HG03439 (cell line): ENCODE measurements around the gene BAIAP2L1.
A peak's percentile ranks its signal among the peaks of the same experiment; 100 is the strongest.

Source experiments
- ATAC-seq: cut with Tn5 transposase; IDR thresholded peaks from one replicate; pipeline ENCODE4 v1.9.1; 2021; ENCODE audit warnings: mild to moderate bottlenecking, moderate library complexity; ENCODE audit not compliant: unreplicated experiment

The BAIAP2L1 gene

DNA sequence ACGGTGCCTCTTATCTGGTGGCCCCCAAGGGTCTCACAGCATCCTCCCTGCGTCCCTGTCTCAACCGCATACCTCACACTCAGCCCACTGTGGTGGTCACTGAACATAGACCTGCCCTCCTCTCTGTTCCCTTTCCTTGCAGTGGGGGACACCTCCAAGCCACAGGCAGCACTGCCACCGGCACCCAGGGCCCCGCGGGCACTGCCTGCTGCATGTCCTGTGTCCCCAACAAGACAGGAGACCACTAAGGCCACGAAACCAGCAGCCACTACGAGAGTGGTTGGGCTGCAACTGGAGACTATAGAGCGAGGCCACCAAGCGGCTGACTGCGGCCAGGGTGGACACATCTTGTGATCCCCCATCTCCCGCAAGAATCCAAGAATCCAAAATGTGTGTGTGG lies 104.1 kb downstream of the BAIAP2L1 start:
- ATAC-seq, result no peak

DNA sequence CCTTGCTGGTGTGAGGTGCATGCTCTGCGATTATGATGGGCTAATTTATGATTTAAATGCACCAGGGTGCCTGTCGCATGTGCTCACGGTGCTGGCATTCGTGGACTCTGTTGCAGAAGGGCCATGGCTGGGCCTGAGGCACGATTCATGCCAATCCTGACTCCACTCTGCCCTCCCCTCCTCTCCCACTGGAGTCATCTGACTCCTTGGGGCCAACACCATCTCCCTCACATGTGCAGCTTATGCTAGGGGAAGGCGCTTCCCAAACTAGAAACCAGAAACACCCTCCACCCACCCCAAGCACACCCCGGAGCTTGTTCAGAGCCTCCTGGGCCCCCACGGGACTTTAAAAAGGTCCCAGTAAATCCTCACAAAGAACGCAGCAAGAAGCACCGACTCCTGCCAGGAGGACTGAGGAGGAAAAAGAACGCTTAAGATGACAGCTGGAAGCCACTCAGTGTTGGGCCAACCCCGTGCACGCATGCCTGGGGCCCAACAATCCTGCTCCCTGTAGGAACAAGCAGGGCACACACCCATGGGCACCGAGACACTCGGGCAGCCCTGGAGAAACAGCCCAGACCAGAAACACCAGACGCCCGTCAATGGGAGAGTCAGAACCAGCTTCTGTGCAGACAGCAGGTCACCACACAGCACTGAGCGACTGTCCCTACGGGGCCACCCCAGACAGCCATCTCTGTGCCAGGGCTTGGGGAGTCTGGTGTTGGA lies 105.3 kb downstream of the BAIAP2L1 start:
- ATAC-seq, result no peak

DNA sequence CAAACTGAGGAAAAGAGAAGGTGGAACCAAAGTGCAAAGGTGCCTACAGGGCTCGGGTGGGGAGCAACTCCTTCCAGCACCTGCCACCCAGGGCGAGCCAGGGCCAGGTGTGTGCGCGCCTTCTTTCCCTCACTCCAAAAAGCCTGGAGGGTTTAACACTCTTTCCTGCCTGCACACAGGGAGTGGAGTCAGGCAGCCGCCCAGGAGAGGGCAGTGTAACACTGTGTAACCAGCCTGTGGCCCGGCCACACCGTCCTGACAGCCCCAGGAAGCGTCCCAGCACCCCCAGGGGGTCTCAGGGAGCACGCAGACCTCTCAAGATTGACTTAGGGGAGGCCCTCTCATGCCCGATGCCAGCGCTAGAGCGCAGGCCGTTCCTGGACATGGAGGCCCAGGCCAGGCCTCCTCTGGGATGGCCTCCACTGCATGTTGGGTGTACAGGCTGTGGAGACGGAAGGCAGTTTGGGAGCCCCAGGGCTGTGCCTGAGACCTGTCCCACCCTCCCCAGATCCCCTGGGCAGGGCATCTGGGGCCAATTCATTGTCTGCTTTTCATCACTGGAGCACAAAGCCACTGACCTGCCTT lies 106.0 kb downstream of the BAIAP2L1 start:
- ATAC-seq, result no peak

DNA sequence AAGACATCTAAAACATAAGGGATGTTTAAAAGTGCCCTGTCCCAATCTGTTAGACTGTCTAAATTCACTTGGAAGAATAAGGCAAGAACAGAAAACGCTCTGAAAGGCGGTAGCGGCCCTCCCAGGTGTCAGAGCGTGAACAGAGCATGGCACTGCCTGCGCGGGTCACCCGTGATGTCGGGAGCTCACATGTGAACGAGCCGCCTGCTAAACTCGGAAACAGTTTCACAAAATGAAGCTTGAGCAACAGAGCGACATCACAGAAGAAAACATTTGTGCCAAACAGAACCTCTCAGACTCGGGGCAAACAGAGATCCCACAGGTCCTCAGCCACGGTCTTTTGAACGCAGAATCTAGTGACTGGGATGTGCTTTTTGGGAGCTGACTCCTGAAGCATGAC lies 106.6 kb downstream of the BAIAP2L1 start:
- no peak for ATAC-seq

DNA sequence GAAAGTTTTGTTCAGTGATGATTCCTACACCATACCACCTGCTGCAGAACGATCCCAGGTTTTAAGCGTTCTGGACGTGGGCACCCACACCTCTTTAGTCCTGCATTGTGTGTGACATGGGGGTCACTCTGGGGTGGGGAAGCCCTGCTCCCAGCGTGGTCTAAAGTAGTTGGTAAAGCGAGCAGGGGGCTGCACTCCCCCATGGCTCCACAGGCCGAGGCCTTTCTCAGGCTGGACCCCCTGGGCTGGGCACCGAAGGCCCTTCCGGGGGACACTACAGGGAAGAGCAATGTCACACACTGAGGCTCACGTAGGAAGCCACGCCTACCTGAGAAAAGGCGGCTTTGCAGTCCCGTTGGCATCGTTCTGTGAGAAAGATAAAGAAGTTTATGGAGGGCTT lies 107.1 kb downstream of the BAIAP2L1 start:
- no peak for ATAC-seq

DNA sequence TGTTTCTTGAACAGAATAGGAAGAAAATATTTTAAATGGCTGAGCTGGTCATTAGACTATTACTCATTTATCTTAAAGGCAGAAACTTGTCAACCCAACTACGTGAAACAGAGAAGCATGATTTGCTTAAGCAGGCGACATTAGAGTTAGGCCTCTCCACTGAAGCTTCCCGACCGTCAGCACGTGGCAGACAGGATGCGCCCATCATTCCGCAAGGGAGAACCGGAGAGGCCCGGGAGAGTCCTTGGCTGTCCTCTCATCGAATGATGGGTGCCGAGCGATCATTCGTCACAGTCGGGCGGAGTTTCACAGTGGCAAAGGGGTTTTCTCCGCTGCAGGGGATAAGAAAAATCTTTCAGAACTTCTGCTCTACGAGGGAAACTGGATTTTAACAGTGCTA lies 107.6 kb downstream of the BAIAP2L1 start:
- ATAC-seq, result no peak

DNA sequence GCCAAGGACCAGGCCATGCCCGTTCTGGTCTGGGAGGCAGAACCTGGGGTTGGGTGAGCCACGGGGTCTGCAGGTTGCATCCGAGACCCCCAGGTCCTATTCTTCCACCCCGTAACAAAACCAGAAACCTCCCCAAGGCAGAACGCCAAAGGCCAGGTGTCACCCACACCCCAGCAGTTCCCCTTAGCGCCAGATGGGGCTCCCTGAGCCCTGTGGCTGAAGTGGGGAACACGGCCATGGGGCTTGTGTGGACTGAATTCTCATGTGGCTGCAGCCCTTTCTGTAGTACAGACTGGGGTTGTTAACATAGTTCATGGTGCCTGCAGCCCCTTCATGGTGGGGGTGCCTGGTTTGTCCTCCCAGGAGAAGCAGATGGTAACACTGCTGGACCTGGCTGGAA lies 109.2 kb downstream of the BAIAP2L1 start:
- ATAC-seq, result no peak

DNA sequence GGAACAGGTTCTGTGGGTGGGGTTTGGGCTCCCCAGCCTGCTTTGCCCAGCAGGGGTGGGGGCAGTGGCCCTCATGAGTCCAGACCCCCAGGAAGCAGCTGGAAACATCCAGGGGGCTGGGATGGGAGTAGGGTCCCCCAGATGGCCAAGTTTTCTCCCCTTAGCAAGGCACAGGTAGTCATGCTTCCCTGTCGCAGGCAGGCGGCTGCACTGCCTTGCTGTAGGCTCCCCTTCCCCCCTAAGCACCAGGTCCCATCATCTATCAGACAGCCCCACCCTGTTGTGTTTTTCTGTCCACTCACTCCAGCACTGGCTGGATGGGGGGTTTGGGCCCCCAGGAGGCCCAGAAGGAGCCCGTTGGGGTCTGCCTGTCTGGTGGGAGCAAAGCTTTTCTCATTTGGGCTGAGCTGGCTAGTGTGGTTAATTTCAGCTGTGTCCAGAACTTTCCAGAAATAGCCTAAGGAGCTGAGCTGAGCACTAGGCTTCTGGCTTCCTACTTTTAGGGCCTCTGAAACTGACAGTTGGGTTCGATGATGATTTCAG lies 111.5 kb downstream of the BAIAP2L1 start:
- ATAC-seq, result no peak

DNA sequence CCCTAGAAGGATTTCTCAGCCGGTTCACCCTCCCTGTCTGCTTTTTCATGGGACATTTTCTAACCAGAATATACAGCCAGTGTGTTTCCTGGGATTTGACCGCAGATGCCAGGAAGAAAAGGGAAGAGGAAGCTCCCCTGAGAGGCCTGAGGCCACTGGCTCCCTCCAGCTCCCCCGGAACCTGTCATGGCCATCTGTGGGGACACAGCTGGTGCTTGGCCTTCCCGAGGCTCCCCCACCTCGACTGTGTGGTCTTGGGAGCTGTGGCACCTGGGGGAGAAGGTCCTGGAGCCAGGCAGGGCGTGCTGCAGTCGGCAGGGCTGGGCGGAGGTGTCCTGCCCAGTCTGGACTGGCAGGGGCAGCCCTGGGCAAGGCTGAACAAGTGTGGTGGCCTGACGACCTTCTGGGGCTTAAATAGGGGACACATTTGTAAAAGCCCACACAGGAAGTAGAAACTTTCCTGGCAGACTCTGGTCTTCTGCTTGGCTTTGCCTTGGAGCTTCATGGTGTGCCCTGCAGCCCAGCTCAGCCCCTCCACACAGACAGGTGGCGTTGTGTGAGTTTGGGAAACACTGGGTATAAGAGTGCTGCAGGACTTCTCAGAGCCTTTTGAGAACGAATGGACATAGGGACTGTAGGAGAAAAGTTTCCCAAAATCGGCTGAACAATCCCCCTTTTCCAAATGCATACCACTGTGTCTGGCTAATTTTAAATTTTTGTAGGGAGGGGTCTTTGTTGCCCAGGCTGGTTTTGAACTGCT lies 112.6 kb downstream of the BAIAP2L1 start:
- no peak for ATAC-seq

DNA sequence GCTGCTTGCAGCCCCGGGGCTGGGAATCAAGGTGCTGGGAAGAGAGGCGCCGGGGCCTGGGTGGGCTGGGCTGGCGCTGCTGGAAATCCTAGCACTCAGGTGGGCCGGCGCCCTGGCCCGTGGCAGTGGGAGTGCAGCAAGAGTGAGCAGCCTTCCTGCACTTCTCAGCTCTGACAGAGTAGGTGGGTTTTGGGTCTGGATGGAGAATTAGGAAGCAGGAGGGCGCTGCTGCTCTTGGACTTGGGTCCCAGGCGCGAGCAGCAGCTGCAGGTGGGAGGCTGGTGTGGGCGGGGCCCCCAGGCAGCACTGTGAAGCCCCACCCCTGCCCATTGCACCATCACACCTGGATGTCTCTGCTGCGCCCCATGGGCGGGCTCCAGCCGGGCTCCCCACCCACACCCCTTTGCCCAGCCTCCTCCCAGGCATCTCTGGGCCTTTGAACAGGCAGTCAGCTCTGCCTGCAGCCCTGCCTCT lies 113.4 kb downstream of the BAIAP2L1 start:
- no peak for ATAC-seq

DNA sequence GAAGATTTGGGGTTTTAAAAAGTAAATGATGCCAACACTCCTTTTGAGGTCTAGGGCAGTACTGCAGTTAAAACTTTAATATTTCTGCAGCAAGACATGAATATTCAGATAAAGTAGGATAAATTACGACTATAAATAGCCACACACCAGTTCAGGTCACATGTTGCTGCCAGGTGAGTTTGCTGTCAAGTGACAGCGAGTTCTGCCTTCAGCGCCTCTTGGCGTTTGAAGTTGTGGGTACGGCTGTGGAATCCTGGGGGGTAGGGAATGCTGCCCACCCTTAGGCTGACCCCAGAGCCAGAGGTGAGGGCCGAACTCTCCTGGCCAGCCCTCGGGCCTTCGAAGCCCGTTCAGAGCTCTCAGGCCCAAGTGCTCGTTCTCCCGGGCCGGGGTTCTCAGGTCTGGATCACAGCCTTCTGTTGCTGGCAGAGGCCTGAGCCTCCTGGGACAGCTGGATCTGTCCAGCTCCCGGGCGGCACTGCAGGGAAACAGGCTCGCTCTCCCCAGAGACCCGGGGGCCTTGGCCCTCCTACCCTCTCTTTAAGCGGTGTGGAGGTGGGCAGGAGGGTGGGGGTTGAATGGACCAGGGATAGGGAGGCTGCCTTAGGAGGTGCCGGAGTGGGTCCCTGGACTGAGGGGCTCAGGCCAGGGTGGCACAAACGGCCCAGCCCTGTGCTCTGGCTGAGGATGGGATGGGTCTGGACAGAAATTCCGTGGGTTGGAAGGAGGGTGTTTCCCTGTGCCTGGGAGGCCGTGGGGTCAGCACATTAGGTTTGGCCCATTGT lies 114.0 kb downstream of the BAIAP2L1 start:
- ATAC-seq, result no peak

DNA sequence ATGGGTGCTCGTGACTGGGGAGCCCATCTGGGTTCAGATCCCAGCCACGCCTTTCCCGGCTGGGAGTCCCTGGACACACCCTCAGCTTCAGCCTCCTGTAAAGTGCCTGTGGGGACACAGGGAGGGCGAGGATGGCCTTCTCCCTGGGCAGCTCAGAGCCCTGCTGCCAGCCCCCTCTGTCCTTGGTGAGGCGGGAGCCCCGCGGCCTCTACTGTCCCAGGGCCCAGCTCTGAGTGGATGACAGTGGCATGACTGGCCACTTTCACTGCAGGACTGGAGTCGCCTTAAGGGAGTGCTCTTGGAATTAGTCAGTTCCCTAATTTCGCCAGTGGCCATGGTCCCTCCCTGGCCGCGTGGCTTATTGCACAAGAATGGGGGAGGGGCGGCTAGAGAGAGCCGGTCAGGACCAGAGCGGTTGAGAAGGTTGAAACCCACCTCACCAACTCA lies 114.8 kb downstream of the BAIAP2L1 start:
- no peak for ATAC-seq

DNA sequence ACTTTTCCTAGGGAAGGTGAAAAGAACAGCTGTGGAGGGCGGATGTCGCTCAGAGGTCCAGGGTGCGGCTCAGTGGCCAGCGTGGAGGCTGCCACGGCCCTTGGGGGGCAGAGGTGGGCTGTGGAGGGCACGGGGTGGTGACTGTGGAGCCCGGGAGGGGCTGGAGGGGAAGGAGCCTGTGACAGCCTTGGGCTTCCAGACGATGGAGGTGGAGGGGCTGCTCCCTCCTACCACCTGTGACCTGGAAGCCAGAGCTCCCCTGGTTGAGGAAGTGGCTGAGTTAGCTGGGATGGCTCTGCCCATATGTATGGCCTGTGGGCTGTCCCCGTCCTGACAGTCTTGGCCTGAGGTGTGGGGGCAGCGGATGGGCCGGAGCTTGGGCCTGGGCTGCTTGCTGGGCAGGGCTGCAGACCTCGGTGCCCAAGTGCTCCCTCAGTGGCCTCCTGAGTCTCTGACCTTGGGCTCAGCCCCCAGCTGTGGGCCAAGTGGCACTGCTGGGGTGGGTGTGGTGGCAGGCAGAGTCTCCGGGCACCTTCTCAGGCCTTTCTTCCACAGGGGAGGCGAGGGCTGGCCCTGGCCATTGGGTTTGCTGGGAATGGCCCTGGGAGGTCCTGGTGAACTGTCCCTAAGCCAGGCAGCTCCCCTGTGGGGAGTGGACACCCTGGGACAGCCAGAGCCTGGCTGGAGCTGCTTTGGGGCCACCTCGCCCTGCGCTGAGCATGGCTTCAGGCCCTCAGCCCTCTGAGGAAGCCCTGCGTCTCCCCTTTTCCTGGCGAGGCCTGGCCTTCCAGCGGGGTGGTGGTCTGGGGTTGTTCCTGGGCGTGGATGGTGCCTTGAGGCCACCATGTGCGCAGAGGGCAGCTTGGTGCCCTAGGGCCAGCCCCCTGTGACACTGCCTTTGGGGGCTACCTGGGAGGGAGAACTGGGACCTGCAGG lies 115.5 kb downstream of the BAIAP2L1 start:
- no peak for ATAC-seq

DNA sequence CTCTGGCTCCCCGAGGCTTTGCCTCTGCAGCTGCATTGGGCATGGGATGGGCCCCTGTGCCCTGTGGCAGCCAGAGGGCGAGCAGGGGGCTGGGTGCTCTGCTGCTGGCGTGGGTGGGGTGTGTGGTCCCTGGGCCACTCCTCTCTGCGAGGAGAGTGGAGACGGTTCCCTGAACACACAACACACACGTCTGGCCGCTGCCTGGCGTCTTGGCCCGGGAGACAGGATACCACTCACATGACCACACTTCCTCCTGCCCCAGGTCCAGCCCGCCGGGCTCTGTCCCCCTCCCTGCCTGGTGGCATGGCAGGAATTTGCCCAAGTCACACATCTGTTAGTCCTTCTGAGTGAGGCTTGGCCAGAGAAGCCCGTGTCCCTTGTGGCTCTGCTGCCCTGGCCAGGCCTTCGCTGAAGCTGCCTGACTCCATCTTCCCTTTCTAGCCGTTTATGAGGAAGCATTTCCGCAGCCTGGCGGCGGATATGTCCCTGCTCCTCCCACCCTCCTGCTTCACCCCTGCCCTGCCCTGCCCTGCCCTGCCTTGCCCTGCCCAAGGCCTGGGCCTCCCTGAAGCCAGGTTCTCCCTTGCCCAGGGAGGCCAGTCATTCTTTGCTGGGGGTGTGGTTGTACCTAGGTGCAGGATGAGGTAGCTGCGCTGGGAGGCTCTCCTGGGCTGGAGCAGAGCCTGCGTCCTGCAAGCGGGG lies 116.4 kb downstream of the BAIAP2L1 start:
- ATAC-seq, result no peak

DNA sequence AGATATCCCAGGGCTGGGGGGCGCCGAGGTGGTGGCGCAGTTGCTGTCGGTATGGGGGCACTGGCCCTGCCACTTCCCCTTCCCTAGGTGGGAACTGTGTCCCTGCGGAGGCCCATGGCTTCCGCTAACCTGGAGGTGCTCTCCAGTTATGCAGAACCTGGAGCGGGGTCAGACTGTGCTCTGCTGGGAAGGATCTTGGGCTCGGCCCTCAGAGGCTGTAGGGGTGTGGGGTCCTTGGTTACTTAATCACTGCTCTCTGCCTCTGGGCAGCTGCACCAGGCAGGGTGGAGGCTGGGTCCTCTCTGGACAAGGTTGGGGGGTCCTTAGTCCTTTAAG lies 117.0 kb downstream of the BAIAP2L1 start:
- no peak for ATAC-seq

DNA sequence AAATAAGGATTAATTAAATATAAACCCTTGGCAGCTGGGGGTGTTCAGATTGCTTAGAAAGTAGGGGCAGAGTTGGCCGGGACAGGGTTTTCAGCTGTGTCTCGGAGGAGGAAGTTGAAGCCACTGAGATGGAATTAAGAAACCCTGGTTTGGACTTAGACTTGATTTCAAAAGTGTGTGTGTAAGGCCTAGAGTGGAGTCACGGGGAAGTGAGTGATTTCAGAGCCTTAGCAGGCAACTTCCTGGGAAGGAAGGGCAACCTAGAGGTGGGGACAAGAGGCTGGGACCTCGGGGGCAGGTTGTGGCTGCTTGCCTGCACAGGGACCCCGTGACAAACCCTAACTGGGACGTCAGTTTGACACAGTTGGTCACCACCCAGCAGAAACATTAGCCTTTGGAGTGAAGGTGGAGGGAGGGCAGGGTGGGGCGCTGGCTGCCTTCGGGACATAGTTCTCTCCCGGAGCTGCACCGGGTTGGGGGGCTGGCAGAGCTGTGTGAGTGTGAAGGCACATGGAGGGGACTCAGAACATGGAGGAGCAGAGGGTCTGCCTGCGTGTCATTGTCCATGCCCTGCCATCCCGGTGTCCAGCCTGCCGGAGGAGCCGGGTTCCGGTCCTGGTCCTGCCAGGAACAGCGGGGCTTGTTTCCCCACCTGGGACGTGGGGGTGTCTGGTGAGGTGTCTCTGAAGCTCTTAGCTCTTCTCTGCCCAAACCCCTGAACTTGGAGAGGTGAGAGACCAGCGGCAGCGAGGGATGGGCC lies 117.6 kb downstream of the BAIAP2L1 start:
- no peak for ATAC-seq

DNA sequence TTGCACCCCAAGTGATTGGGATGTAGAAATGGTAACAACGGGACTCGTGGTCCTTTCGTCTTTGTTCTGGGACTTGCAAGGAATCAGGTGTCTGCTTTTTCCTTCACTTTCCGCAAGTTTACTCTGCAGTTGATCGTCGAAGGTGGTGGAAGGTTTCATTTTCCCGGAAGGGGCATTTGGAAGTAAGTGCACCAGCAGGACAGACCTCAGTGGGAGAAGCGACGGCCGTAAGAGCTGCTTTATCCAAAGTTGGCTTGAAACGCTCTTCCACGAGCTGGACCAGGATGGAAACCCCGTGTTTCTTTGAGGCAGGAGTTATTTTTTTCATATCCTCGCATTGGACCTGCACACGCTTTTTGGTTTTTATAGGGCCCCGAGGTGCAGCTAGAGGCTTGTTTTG lies 118.2 kb downstream of the BAIAP2L1 start:
- no peak for ATAC-seq

DNA sequence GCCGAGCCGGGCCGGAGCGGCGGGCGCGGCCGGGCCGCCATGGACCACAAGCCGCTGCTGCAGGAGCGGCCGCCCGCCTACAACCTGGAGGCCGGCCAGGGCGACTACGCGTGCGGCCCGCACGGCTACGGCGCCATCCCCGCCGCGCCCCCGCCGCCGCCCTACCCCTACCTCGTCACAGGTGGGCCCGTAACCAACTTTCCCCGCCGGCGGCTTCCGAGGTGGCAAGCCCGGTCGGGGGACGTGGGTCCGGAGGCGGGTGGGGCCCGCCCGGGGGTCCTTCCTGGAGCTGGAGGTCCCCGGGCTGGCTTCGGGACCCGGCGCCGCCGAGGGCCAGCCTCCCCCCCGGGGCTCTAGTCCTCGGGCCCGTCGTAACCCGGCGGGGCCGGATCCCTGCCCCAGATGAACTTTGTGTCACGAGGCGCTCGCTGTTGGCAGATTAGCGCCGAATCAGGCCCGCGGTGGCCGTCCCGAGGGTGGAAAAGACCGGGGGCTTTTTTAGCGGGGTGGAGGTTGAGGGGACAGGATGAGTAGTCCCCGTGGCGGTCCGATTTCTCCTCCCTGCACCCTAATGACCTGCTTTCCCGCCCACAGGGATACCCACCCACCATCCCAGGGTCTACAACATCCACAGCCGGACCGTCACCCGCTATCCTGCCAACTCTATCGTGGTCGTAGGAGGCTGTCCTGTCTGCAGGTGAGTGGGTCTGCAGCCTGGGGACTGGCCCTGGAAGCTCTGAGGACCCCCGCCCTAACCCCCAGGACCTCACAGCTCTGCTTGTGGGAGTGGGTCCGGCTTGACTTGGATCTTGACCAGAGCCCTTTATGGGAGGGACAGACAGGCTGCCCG lies 118.9 kb downstream of the BAIAP2L1 start:
- ATAC-seq, result peak; percentile 20
